GM23338 (cell line): ENCODE data around the gene PRRC2A. TPM values are rescaled to one million over a fixed set of nuclear protein-coding genes. Genes with fewer than 3 reads are reported as not detected.

Source experiments
- ATAC-seq: fragments of 200-7000 bp; cut with Tn5 transposase; 3 replicates; pipeline ENCODE4 v1.9.1; 2020
- DNase-seq: peaks from one replicate; pipeline ENCODE4 v3.0.0-alpha.2; 2015; ENCODE audit warnings: low spot score
- H2AFZ ChIP-seq: fragments of 200-600 bp; sonication (generic); 2 replicates; pipeline ENCODE4 v1.8.0; 2016; ENCODE audit warnings: antibody characterized with exemption, mild to moderate bottlenecking, moderate library complexity
- H3F3A ChIP-seq: fragments of 200-600 bp; sonication (generic); replicated peaks from 2 replicates; pipeline ENCODE4 v1.8.0; 2017; ENCODE audit warnings: antibody characterized with exemption, mixed run types, low read depth
- H3K27ac ChIP-seq: fragments of 200-600 bp; sonication (generic); 2 replicates; pipeline ENCODE4 v1.6.1; 2016; ENCODE audit warnings: low read depth
- H3K27me3 ChIP-seq: fragments of 200-600 bp; sonication (generic); 2 replicates; pipeline ENCODE4 v1.8.0; 2016; ENCODE audit warnings: mild to moderate bottlenecking, mixed run types, moderate library complexity; ENCODE audit not compliant: insufficient read depth
- H3K36me3 ChIP-seq: fragments of 200-600 bp; sonication (generic); 2 replicates; pipeline ENCODE4 v1.8.0; 2016; ENCODE audit warnings: mild to moderate bottlenecking; ENCODE audit not compliant: insufficient read depth
- H3K4me1 ChIP-seq: fragments of 200-600 bp; sonication (generic); 2 replicates; pipeline ENCODE4 v1.8.0; 2016; ENCODE audit warnings: mild to moderate bottlenecking, moderate library complexity; ENCODE audit not compliant: insufficient read depth
- H3K4me2 ChIP-seq: fragments of 200-600 bp; sonication (generic); 2 replicates; pipeline ENCODE4 v1.7.1; 2017; ENCODE audit warnings: mixed run types
- H3K4me3 ChIP-seq: fragments of 200-600 bp; sonication (generic); 2 replicates; pipeline ENCODE4 v1.6.1; 2016; ENCODE audit warnings: mixed run types
- H3K79me2 ChIP-seq: fragments of 200-600 bp; sonication (generic); replicated peaks from 2 replicates; pipeline ENCODE4 v1.8.0; 2017; ENCODE audit warnings: mild to moderate bottlenecking; ENCODE audit not compliant: insufficient read depth
- H3K9me2 ChIP-seq: fragments of 200-600 bp; sonication (generic); 2 replicates; pipeline ENCODE4 v1.8.0; 2017; ENCODE audit not compliant: insufficient read depth
- H4K20me1 ChIP-seq: fragments of 200-600 bp; sonication (generic); replicated peaks from 2 replicates; pipeline ENCODE4 v1.8.0; 2017; ENCODE audit warnings: mild to moderate bottlenecking; ENCODE audit not compliant: insufficient read depth
- H3K27ac Mint-ChIP-seq: 2 replicates; pipeline ENCODE4 v1.8.0; 2020; ENCODE audit warnings: inconsistent platforms, mild to moderate bottlenecking, moderate library complexity, mixed read lengths
- H3K27me3 Mint-ChIP-seq: 3 replicates; pipeline ENCODE4 v1.8.0; 2022; ENCODE audit warnings: low read depth, mild to moderate bottlenecking, moderate library complexity, mixed read lengths, inconsistent platforms; ENCODE audit not compliant: insufficient read depth, poor library complexity
- H3K36me3 Mint-ChIP-seq: 3 replicates; pipeline ENCODE4 v1.8.0; 2021; ENCODE audit warnings: low read depth, mild to moderate bottlenecking, inconsistent platforms, moderate library complexity, mixed read lengths
- H3K4me1 Mint-ChIP-seq: 3 replicates; pipeline ENCODE4 v1.8.0; 2020; ENCODE audit warnings: mild to moderate bottlenecking, inconsistent platforms, mixed read lengths
- H3K4me3 Mint-ChIP-seq: 3 replicates; pipeline ENCODE4 v1.8.0; 2021; ENCODE audit warnings: moderate library complexity, mild to moderate bottlenecking, inconsistent platforms, mixed read lengths
- H3K9me3 Mint-ChIP-seq: 3 replicates; pipeline ENCODE4 v1.8.0; 2020; ENCODE audit warnings: moderate library complexity, mild to moderate bottlenecking, inconsistent platforms, mixed read lengths
- CREB1 ChIP-seq: fragments of 250-450 bp; sonication (Bioruptor Pico); IDR thresholded peaks from 2 replicates; pipeline ENCODE4 v1.5.0; 2020; ENCODE audit warnings: low read depth, mild to moderate bottlenecking, moderate library complexity
- CTCF ChIP-seq, 2 experiments: fragments of 200-600 bp in 1 of 2; sonication (generic) in 1 of 2; conservative IDR thresholded peaks; 2 replicates each; pipeline versions ENCODE4 v1.5.1 to v1.6.1; 2016 to 2017; ENCODE audit warnings: antibody characterized with exemption in 2 of 2, low read depth in 2 of 2, mild to moderate bottlenecking in 2 of 2, moderate library complexity in 1 of 2
- EZH2 ChIP-seq: fragments of 200-600 bp; sonication (generic); IDR thresholded peaks from one replicate; pipeline ENCODE4 v1.8.0; 2017; ENCODE audit warnings: antibody characterized with exemption, mild to moderate bottlenecking, low read depth; ENCODE audit not compliant: unreplicated experiment
- EZH2phosphoT487 ChIP-seq: fragments of 200-600 bp; sonication (generic); IDR thresholded peaks from one replicate; pipeline ENCODE4 v1.8.1; 2018; ENCODE audit warnings: antibody characterized with exemption; ENCODE audit not compliant: unreplicated experiment
- NANOG ChIP-seq: IDR thresholded peaks from 2 replicates; pipeline ENCODE4 v1.6.1; 2016; ENCODE audit warnings: antibody characterized with exemption, borderline replicate concordance
- STAT1 ChIP-seq: IDR thresholded peaks from one replicate; pipeline ENCODE4 v1.6.1; 2016; ENCODE audit warnings: antibody characterized with exemption; ENCODE audit not compliant: unreplicated experiment
- polyA plus RNA-seq: library from polyadenylated mRNA; unstranded; fragments of >200 nt; fragmentation: Nextera tagmentation; extraction: Ambion mirVana; gene quantifications from 2 replicates; pipeline ENCODE4 v1.2.1, GENCODE V29; 2016
- total RNA-seq: library from RNA; depleted of rRNA; stranded (reverse); fragments of >200 nt; shearing (Covaris generic); gene quantifications from 2 replicates; pipeline ENCODE4 v1.2.3, GENCODE V29; 2014
- TF ChIP-seq, protein P1 (sequence below): fragments of 250-450 bp; sonication (Bioruptor Pico); IDR thresholded peaks from 2 replicates; pipeline ENCODE4 v1.5.0; 2020; ENCODE audit warnings: mild to moderate bottlenecking, moderate library complexity

The PRRC2A gene
- total and polyA plus RNA-seq, 2 experiments from 2014 or later = 213 to 273 TPM

- TF ChIP-seq, protein P1, sequence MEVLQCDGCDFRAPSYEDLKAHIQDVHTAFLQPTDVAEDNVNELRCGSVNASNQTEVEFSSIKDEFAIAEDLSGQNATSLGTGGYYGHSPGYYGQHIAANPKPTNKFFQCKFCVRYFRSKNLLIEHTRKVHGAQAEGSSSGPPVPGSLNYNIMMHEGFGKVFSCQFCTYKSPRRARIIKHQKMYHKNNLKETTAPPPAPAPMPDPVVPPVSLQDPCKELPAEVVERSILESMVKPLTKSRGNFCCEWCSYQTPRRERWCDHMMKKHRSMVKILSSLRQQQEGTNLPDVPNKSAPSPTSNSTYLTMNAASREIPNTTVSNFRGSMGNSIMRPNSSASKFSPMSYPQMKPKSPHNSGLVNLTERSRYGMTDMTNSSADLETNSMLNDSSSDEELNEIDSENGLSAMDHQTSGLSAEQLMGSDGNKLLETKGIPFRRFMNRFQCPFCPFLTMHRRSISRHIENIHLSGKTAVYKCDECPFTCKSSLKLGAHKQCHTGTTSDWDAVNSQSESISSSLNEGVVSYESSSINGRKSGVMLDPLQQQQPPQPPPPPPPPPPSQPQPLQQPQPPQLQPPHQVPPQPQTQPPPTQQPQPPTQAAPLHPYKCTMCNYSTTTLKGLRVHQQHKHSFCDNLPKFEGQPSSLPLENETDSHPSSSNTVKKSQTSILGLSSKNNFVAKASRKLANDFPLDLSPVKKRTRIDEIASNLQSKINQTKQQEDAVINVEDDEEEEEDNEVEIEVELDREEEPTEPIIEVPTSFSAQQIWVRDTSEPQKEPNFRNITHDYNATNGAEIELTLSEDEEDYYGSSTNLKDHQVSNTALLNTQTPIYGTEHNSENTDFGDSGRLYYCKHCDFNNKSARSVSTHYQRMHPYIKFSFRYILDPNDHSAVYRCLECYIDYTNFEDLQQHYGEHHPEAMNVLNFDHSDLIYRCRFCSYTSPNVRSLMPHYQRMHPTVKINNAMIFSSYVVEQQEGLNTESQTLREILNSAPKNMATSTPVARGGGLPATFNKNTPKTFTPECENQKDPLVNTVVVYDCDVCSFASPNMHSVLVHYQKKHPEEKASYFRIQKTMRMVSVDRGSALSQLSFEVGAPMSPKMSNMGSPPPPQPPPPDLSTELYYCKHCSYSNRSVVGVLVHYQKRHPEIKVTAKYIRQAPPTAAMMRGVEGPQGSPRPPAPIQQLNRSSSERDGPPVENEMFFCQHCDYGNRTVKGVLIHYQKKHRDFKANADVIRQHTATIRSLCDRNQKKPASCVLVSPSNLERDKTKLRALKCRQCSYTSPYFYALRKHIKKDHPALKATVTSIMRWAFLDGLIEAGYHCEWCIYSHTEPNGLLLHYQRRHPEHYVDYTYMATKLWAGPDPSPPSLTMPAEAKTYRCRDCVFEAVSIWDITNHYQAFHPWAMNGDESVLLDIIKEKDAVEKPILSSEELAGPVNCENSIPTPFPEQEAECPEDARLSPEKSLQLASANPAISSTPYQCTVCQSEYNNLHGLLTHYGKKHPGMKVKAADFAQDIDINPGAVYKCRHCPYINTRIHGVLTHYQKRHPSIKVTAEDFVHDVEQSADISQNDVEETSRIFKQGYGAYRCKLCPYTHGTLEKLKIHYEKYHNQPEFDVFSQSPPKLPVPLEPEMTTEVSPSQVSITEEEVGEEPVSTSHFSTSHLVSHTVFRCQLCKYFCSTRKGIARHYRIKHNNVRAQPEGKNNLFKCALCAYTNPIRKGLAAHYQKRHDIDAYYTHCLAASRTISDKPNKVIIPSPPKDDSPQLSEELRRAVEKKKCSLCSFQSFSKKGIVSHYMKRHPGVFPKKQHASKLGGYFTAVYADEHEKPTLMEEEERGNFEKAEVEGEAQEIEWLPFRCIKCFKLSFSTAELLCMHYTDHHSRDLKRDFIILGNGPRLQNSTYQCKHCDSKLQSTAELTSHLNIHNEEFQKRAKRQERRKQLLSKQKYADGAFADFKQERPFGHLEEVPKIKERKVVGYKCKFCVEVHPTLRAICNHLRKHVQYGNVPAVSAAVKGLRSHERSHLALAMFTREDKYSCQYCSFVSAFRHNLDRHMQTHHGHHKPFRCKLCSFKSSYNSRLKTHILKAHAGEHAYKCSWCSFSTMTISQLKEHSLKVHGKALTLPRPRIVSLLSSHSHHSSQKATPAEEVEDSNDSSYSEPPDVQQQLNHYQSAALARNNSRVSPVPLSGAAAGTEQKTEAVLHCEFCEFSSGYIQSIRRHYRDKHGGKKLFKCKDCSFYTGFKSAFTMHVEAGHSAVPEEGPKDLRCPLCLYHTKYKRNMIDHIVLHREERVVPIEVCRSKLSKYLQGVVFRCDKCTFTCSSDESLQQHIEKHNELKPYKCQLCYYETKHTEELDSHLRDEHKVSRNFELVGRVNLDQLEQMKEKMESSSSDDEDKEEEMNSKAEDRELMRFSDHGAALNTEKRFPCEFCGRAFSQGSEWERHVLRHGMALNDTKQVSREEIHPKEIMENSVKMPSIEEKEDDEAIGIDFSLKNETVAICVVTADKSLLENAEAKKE (CRISPR knock-in tag) = no peak
- no peak for TF ChIP-seq NANOG
- no peak for TF ChIP-seq STAT1
- TF ChIP-seq EZH2 = no peak
- no peak for TF ChIP-seq EZH2phosphoT487
- no peak for TF ChIP-seq CREB1 (CRISPR knock-in tag)
Measured at GRCh38 chr6:31631209-31631608, 10.7 kb downstream of the PRRC2A start (continued).

DNA sequence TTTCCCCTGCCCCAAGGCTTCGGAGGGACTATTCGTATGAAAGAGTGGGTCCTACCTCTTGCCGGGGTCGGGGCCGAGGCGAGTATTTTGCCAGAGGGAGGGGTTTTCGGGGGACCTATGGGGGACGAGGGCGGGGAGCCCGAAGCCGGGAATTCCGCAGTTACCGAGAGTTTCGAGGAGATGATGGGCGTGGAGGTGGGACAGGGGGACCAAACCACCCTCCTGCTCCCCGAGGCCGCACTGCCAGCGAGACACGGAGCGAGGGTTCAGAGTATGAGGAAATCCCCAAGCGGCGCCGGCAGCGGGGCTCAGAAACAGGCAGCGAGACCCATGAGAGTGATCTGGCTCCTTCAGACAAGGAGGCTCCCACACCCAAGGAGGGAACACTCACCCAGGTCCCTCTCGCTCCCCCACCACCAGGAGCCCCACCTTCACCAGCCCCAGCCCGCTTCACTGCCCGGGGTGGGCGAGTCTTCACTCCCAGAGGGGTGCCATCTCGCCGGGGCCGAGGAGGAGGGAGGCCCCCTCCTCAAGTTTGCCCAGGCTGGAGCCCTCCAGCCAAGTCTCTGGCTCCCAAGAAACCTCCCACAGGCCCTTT is 11.3 kb downstream of the PRRC2A start:
- peaks cover 51% of the 10 kb centered on the region for H4K20me1 ChIP-seq
- no peak overlapping the region for H3K4me3 ChIP-seq
- no peaks in the 10 kb centered on the region for H3K27me3 ChIP-seq
- no peak overlapping the region for H3K27ac ChIP-seq
- H3K27ac Mint-ChIP-seq = no peak overlapping the region
- H3K4me3 Mint-ChIP-seq = no peak overlapping the region
- no peaks in the 10 kb centered on the region for H3K4me1 ChIP-seq
- H3K79me2 ChIP-seq = peaks cover 26% of the 10 kb centered on the region
- no peaks in the 10 kb centered on the region; the same call in 2 of the 3 replicates for H3K9me3 Mint-ChIP-seq
- no peaks in the 10 kb centered on the region for H3K4me1 Mint-ChIP-seq
- peaks cover 99% of the 10 kb centered on the region for H3K36me3 Mint-ChIP-seq
- no peak overlapping the region for H2AFZ ChIP-seq
- peaks cover 78% of the 10 kb centered on the region for H3K36me3 ChIP-seq
- peaks cover 3% of the 10 kb centered on the region for H3K27me3 Mint-ChIP-seq
- no peaks in the 10 kb centered on the region for H3K9me2 ChIP-seq
- ATAC-seq (peak; percentile 10), DNase-seq (no peak)
- H3F3A ChIP-seq = peaks cover 67% of the 10 kb centered on the region
- H3K4me2 ChIP-seq = no peak overlapping the region
- TF ChIP-seq CTCF (conservative IDR thresholded peaks at IDR 0.05; ENCODE audit: low read depth in 2 of 2) = no peak
- TF ChIP-seq NANOG = no peak
- TF ChIP-seq EZH2phosphoT487 = no peak
- TF ChIP-seq STAT1 = no peak
